Endothelial cell of umbilical vein (primary cell): ENCODE measurements around the gene SLC26A11.

Experiments used
- EZH2 ChIP-seq: IDR thresholded peaks from 2 replicates; pipeline ENCODE4 v1.6.1; 2012; ENCODE audit warnings: borderline replicate concordance, low read depth, mild to moderate bottlenecking, moderate library complexity, low read length, inconsistent platforms; ENCODE audit not compliant: severe bottlenecking
- FOS ChIP-seq: IDR thresholded peaks from 2 replicates; pipeline ENCODE4 v1.6.1; 2011; ENCODE audit warnings: mild to moderate bottlenecking, low read length, moderate library complexity, borderline replicate concordance; ENCODE audit not compliant: insufficient read depth
- JUN ChIP-seq: IDR thresholded peaks from 2 replicates; pipeline ENCODE4 v1.6.1; 2011; ENCODE audit warnings: borderline replicate concordance, low read depth; ENCODE audit not compliant: insufficient read length, insufficient read depth
- MYC ChIP-seq: IDR thresholded peaks from one replicate; pipeline ENCODE4 v1.6.1; 2011; ENCODE audit warnings: mild to moderate bottlenecking, low read depth, low read length
- POLR2A ChIP-seq: IDR thresholded peaks from 2 replicates; pipeline ENCODE4 v1.6.1; 2012; ENCODE audit warnings: low read depth, mild to moderate bottlenecking, control low read depth, low read length
- POLR2AphosphoS5 ChIP-seq: IDR thresholded peaks from 2 replicates; pipeline ENCODE4 v1.6.1; 2012; ENCODE audit warnings: low read depth, mild to moderate bottlenecking, control low read depth, low read length, moderate library complexity; ENCODE audit not compliant: insufficient read depth
- TF ChIP-seq, protein P1 (sequence below), 2 donors: IDR thresholded peaks; 1 replicate in 1 of 2; 2 replicates in 1 of 2; pipeline ENCODE4 v1.5.1; 2011; ENCODE audit warnings: low read length in 2 of 2, mild to moderate bottlenecking in 2 of 2, moderate library complexity in 2 of 2, control low read depth in 1 of 2, inconsistent platforms in 1 of 2, low read depth in 1 of 2; ENCODE audit not compliant: insufficient read depth in 1 of 2; ENCODE audit errors: extremely low read depth in 1 of 2
- TF ChIP-seq, protein P2 (sequence below): IDR thresholded peaks from 2 replicates; pipeline ENCODE4 v1.6.1; 2011; ENCODE audit not compliant: insufficient read depth, insufficient read length

DNA sequence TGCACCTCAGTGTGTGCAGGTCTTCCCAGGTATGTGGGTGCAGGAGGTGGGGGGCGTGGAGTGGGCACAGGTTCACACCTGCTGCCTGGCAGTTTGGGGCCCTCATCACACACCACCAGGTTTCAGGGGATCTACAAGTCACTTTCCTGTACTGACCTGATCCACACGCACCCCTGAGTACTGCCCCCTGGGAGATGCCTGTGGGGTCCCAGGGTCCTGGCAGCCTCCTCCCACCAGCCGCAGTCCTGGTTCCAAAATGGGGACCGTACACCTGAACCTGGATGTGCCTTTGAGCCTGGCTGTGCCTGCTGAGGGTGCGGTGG, 66.4 kb downstream of the SLC26A11 start:
- TF ChIP-seq POLR2AphosphoS5 (no peak), FOS (no peak), EZH2 (no peak), POLR2A (no peak), JUN (no peak), MYC (no peak)
- TF ChIP-seq, protein P1, sequence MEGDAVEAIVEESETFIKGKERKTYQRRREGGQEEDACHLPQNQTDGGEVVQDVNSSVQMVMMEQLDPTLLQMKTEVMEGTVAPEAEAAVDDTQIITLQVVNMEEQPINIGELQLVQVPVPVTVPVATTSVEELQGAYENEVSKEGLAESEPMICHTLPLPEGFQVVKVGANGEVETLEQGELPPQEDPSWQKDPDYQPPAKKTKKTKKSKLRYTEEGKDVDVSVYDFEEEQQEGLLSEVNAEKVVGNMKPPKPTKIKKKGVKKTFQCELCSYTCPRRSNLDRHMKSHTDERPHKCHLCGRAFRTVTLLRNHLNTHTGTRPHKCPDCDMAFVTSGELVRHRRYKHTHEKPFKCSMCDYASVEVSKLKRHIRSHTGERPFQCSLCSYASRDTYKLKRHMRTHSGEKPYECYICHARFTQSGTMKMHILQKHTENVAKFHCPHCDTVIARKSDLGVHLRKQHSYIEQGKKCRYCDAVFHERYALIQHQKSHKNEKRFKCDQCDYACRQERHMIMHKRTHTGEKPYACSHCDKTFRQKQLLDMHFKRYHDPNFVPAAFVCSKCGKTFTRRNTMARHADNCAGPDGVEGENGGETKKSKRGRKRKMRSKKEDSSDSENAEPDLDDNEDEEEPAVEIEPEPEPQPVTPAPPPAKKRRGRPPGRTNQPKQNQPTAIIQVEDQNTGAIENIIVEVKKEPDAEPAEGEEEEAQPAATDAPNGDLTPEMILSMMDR (IDR thresholded peaks at IDR 0.05; ENCODE audit: extremely low read depth in 1 of 2, insufficient read depth in 1 of 2, low read depth in 1 of 2, low read length in 2 of 2) = no peak
- TF ChIP-seq, protein P2, sequence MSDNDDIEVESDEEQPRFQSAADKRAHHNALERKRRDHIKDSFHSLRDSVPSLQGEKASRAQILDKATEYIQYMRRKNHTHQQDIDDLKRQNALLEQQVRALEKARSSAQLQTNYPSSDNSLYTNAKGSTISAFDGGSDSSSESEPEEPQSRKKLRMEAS = no peak
